Suprapubic skin (tissue), 4 donors: ENCODE results near the gene MAGI1.

Experiments used
- CTCF ChIP-seq, 2 donors: fragments of 200-600 bp in 1 of 2; fragments of 450-650 bp in 1 of 2; sonication (generic) in 1 of 2; IDR thresholded peaks; one replicate each; pipeline ENCODE4 v1.5.1; 2016 to 2019; ENCODE audit warnings: antibody characterized with exemption in 2 of 2, mild to moderate bottlenecking in 1 of 2, moderate library complexity in 1 of 2
- POLR2A ChIP-seq, 2 donors: fragments of 450-650 bp; IDR thresholded peaks; one replicate each; pipeline ENCODE4 v1.6.1; 2017; ENCODE audit warnings: antibody characterized with exemption in 2 of 2, mild to moderate bottlenecking in 2 of 2, moderate library complexity in 2 of 2
- POLR2AphosphoS5 ChIP-seq, 3 donors: sonication (generic); formaldehyde crosslinking; IDR thresholded peaks; one replicate each; pipeline ENCODE4 v1.6.1; 2017; ENCODE audit warnings: antibody characterized with exemption in 3 of 3

GRCh38 chr3:65999606-66000005 lies 39.1 kb downstream of the MAGI1 start:
- TF ChIP-seq CTCF (IDR thresholded peaks at IDR 0.05) (no peak), POLR2AphosphoS5 (IDR thresholded peaks at IDR 0.05) (no peak), POLR2A (IDR thresholded peaks at IDR 0.05) (no peak)
